ENCODE measurements around the gene PLTP. TPM values are rescaled to one million over a fixed set of nuclear protein-coding genes. Genes with fewer than 3 reads are reported as not detected.

PLTP gene
- total and polyA plus RNA-seq, 4 donors, result 26.9 to 125 (median 80.7) TPM

- DNase-seq (no peak), ATAC-seq (ENCODE audit: insufficient read depth, low FRiP score) (no peak)
Measured at GRCh38 chr20:45921337-45922189, 9.6 kb upstream of the PLTP start.

GRCh38 chr20:45920462-45921336, 8.7 kb upstream of the PLTP start:
- no peaks in the 10 kb centered on the region for H3K36me3 ChIP-seq (ENCODE audit: control insufficient read depth in 4 of 4, insufficient read depth in 4 of 4, low read length in 4 of 4)
- ATAC-seq (ENCODE audit: insufficient read depth, low FRiP score) (no peak), DNase-seq (no peak)
- no peak overlapping the region for H3K4me3 ChIP-seq
- peaks cover 0 to 37% (median 26%) of the 10 kb centered on the region in 5 donors for H3K4me1 ChIP-seq (ENCODE audit: control insufficient read depth in 5 of 5, insufficient read depth in 5 of 5, low read length in 5 of 5)
- no peaks in the 10 kb centered on the region for H3K9me3 ChIP-seq (ENCODE audit: control insufficient read depth in 4 of 4, insufficient read depth in 3 of 4, low read length in 3 of 4)
- TF ChIP-seq CTCF (IDR thresholded peaks at IDR 0.05; ENCODE audit: control extremely low read depth, extremely low read depth), result no peak
- H3K9ac ChIP-seq (ENCODE audit: insufficient read depth in 1 of 2, low read length in 2 of 2), result peak overlapping the region in 1 of 2 donors; percentile 69
- H3K27me3 ChIP-seq (ENCODE audit: control insufficient read depth in 3 of 3, insufficient read depth in 3 of 3, low read length in 2 of 3), result no peaks in the 10 kb centered on the region
- no peak overlapping the region for H3K27ac ChIP-seq (ENCODE audit: low read depth in 1 of 2, low read length in 1 of 2)
- WGBS, 2 donors, result 68% methylated on average over 9 of the region's 9 CpGs

More at GRCh38 chr20:45921337-45922189, 9.6 kb upstream of the PLTP start:
- Histone ChIP-seq H3K27ac (ENCODE audit: low read depth in 1 of 2, low read length in 1 of 2) (no peak overlapping the region), H3K4me1 (ENCODE audit: control insufficient read depth in 5 of 5, insufficient read depth in 5 of 5, low read length in 5 of 5) (peaks cover 0 to 37% (median 26%) of the 10 kb centered on the region in 5 donors), H3K27me3 (ENCODE audit: control insufficient read depth in 3 of 3, insufficient read depth in 3 of 3, low read length in 2 of 3) (no peaks in the 10 kb centered on the region), H3K4me3 (no peak overlapping the region), H3K36me3 (ENCODE audit: control insufficient read depth in 4 of 4, insufficient read depth in 4 of 4, low read length in 4 of 4) (no peaks in the 10 kb centered on the region), H3K9me3 (ENCODE audit: control insufficient read depth in 4 of 4, insufficient read depth in 3 of 4, low read length in 3 of 4) (no peaks in the 10 kb centered on the region), H3K9ac (ENCODE audit: insufficient read depth in 1 of 2, low read length in 2 of 2) (peak overlapping the region in 1 of 2 donors; percentile 39)
- WGBS, 2 donors, result 86 to 89% methylated on average over 11 of the region's 11 CpGs
- no peak for TF ChIP-seq CTCF (IDR thresholded peaks at IDR 0.05; ENCODE audit: control extremely low read depth, extremely low read depth)

GRCh38 chr20:45919542-45920399, 7.8 kb upstream of the PLTP start:
- peak overlapping the region in 1 of 2 donors; percentile 69 for H3K9ac ChIP-seq (ENCODE audit: insufficient read depth in 1 of 2, low read length in 2 of 2)
- no peaks in the 10 kb centered on the region for H3K9me3 ChIP-seq (ENCODE audit: control insufficient read depth in 4 of 4, insufficient read depth in 3 of 4, low read length in 3 of 4)
- peaks cover 0 to 33% (median 26%) of the 10 kb centered on the region in 5 donors for H3K4me1 ChIP-seq (ENCODE audit: control insufficient read depth in 5 of 5, insufficient read depth in 5 of 5, low read length in 5 of 5)
- no peak overlapping the region for H3K4me3 ChIP-seq
- 52 to 68% methylated on average over 11 of the region's 11 CpGs for WGBS, 2 donors
- peak overlapping the region in 1 of 2 donors; percentile 37 for H3K27ac ChIP-seq (ENCODE audit: low read depth in 1 of 2, low read length in 1 of 2)
- ATAC-seq (ENCODE audit: insufficient read depth, low FRiP score) (no peak), DNase-seq (peak; percentile 88 to 97 (median 94))
- TF ChIP-seq CTCF (IDR thresholded peaks at IDR 0.05; ENCODE audit: control extremely low read depth, extremely low read depth), result no peak
- H3K36me3 ChIP-seq (ENCODE audit: control insufficient read depth in 4 of 4, insufficient read depth in 4 of 4, low read length in 4 of 4), result no peaks in the 10 kb centered on the region
- H3K27me3 ChIP-seq (ENCODE audit: control insufficient read depth in 3 of 3, insufficient read depth in 3 of 3, low read length in 2 of 3), result no peaks in the 10 kb centered on the region

All from lung (tissue), 12 donors.